GM20431 (cell line): ENCODE measurements around the gene TESK2.

Source experiments
- in situ Hi-C: fragments of 300-500 bp; cut with MseI, MboI; formaldehyde crosslinking; loops from one replicate; pipeline ENCODE4 v1.15.0; 2020; ENCODE audit warnings: low sequenced_read_pairs; ENCODE audit not compliant: unreplicated experiment

Gene TESK2

DNA sequence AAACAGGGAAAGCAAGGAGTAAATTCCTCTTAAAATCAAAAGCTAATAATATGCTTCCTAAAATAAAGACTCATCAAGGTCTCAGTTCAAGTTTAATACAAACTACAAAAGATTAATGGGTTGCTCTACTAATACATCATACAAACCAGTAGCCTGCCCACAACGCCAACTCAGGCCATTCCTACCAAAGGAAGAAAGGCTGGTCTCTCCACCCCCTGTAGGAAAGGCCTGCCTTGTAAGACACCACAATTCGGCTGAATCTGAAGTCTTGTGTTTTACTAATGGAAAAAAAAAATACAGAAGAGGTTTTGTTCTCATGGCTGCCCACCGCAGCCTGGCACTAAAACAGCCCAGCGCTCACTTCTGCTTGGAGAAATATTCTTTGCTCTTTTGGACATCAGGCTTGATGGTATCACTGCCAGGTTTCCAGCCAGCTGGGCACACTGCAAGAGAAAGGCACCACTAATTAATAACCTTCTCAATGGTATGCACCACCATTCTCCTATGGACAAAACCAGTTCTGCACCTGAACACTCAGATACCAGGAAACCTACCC lies 20.1 kb upstream of the TESK2 start:
- in situ Hi-C loops: no loop called here

DNA sequence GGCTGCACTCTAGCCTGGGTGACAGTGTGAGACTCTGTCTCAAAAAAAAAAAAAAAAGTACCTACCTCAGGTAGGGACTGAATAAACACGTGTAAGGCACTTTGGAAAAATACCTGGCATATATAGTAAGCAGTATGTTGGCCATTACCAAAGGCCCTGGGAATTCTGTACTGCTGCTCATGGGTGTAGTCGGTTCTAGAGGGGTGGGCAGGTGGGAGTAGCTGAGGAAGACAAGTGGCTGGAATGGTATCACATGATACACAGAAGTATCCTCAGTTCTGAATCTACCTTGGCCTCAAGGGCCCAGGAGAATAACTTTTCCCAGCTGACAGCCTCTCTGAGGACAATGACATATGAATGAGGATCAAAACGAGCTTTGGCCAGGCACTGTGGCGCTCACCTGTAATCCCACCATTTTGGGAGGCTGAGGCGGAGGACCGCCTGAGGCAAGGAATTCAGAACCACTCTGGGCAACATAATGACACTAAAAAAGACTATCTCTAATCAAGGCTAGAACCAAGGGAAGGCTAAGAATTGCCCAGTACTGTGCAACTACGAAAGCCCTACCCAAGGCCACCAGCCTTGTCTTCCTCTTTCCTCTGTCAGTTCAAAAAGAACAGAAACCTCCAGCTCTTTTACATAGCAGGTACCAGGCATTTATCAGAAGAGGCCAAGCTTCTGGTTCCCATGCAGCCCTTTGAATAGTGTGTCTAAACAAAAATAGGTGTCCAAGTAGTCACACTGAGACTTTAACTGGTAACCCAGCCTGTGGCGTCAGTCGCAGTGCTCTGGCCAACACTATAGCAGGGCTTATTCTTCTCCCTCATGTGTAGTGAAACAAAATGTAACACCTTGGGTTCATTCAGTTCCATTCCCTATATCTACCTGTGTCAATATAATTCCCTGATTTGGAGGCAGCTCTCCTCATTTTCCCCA lies 19.3 kb upstream of the TESK2 start:
- in situ Hi-C loops: no loop called here

DNA sequence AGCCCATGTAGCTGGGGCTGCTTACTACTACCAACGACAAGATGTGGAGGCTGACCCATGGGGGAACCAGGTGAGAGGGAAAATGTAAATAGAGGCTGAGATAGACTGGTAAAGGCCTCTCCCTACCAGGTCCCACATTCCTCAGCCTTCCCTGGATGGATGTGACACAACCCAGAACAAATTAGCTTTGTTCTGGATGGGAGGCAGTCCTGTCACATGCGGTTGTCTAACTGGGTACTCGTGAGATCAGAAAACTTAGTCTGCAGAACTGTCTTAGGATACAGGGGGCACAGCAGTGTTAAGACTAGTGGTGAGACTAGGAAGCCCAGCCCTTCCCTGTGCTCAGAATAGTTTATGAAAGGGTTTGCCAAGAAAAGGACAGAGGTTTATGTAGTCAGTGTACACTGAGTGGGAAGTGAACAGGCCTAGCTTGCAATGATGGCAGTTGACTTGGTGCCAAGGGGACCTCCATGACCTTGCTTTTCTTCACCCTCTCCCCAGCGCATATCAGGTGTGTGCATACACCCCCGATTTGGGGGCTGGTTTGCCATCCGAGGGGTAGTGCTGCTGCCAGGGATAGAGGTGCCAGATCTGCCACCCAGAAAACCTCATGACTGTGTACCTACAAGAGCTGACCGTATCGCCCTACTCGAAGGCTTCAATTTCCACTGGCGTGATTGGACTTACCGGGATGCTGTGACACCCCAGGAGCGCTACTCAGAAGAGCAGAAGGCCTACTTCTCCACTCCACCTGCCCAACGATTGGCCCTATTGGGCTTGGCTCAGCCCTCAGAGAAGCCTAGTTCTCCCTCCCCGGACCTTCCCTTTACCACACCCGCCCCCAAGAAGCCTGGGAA lies 17.6 kb upstream of the TESK2 start:
- in situ Hi-C loops: no loop called here

DNA sequence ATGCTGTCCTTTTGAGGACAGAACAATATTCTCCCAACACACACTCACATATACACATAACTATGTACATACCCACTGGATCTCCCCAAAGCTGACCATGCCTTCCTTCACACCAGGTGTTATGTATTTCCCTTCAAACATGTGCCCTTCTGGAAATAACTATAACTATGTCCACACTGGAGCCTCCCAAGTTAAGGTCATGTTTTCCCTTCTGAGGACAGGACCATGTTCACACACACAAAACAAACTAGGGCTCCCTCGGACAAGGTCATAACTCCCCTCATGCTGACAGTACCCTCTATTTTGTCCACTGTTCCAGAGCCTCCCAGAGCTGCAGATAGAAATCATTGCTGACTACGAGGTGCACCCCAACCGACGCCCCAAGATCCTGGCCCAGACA lies 16.9 kb upstream of the TESK2 start:
- in situ Hi-C loops: no loop called here

DNA sequence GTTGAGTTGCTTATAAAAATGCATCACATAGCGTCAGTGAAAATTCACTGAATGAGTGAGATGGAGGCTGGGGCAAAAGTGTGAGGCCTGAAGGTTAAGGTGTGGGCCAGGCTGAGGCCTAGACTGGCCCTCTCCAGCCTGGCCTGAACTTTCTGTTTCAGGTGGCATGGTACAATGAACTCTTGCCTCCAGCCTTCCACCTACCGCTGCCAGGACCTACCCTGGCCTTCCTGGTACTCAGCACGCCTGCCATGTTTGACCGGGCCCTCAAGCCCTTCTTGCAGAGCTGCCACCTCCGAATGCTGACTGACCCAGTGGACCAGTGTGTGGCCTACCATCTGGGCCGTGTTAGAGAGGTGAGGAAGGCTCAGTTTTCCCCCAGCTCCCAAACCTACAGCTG lies 16.2 kb upstream of the TESK2 start:
- in situ Hi-C loops: no loop called here

DNA sequence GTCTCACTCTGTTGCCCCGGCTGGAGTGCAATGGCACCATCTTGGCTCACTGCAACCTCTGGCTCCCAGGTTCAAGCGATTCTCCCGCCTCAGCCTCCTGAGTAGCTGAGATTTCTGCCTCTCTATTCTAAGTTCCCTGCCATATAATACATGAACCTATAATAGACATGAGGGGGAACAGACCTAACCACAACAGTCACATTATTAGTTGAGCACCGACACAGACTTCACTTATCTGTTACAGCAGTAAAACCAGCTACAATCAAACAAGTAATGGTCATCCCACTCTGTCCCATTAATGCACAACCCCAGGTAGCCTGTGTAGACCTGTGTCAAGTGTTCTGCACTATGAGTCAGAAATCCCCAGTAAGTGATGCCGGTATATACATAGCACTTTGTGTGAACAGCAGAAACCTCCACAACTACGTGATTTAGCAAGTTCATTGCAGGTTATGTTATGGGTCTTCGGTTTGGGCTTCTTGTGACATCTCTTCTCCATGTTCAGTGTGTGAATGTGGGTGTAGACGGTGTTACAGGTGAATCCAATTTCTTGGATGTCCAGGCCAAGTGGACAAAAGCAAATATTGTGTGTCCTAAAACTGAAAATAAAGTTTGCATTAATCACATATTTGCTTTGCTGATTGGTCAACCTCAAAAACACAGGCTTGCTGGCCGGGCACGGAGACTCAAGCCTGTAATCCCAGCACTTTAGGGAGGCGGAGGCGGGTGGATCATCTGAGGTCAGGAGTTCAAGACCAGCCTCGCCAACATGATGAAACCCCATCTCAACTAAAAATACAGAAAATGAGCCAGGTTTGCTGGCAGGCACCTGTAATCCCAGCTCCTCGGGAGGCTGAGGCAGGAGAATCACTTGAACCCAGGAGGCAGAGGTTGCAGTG lies 12.7 kb upstream of the TESK2 start:
- in situ Hi-C loops: loop anchor here (5.0 kb wide), 1 partner anchor 64 kb away; no protein-coding TSS in a partner anchor

DNA sequence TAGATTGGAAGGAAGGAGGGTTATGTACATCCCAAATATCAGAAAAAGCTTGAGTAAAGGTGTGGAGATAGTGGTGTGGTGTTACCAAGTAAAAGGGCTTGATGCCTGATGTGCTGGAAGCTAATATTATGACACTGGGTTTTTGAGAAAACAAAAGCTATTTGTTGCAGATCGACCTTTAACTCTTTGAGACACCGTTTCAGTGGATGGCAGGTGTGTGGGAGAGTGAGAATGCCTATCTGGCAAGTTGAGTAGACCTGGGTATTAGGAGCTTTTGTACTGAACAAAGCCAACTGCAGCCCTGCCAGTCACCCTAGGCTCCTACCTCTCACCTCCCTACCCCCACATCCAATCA lies 10.5 kb upstream of the TESK2 start:
- in situ Hi-C loops: loop anchor here (5.0 kb wide), 1 partner anchor 66 kb away; no protein-coding TSS in a partner anchor

DNA sequence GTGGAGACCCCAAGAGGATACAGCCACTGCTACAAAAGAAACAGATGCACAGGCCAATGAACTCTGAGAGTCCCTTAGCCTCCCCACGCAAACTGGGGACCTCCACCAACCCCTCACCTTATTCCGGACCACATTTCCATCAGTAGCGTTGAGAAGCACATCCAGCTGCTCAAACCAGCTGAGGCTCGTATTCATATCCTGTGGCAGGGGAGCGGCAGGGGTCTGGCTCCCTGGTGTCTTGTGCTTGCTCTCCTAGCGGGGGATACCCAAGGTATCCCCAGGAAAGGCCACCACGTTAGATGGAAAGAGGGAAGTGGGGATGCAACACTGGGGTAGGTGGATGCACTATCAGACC lies 8.4 kb upstream of the TESK2 start:
- in situ Hi-C loops: loop anchor here (10.0 to 25.0 kb wide), 2 partner anchors 145 to 487 kb away; partner anchors contain the start of genes HECTD3 and UROD

DNA sequence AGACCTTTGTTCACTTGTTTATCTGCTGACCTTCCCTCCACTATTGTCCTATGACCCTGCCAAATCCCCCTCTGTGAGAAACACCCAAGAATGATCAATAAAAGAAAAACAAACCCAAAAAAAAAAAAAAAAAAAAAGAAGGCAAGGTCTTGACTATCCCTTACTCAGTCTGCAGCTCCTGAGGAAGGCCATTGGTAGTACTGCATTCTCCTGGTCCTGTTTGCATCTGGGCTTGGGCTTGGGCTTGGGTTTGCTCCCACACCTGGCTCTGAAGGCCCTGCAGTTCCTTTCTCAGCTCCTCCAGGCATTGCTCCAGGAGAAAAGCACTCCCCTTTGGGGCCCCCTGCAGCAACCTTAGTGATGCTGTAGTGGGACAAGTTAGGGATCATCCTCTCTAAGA lies 7.3 kb upstream of the TESK2 start:
- in situ Hi-C loops: loop anchor here (10.0 to 25.0 kb wide), 2 partner anchors 143 to 486 kb away; partner anchors contain the start of genes HECTD3 and UROD

DNA sequence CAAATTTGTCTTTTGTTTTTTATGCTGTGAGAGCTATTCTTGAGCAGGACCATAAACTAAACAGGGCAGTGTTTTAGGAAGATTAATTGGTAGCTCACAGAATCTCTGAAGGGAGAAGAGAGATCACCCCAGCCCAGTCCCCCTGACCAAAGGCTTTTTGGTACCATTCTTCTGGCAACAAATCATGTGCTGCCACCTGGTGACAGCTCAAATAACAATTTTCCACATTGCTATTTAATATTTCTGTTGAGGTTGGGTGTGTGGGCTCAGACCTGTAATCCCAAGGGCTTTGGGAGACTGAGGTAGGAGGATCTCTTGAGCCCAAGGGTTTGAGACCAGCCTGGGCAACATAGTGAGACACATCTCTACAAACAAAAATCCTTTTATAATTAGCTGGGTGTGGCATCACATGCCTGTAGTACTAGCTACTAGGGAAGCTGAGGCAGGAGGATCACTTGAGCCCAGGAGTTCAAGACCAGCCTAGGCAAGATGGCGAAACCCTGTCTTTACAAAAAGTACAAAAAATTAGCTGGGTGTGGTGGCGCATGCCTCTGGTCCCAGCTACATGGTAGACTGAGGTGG lies 2.2 kb upstream of the TESK2 start:
- in situ Hi-C loops: loop anchor here (10.0 to 25.0 kb wide), 2 partner anchors 138 to 481 kb away; partner anchors contain the start of genes HECTD3 and UROD

DNA sequence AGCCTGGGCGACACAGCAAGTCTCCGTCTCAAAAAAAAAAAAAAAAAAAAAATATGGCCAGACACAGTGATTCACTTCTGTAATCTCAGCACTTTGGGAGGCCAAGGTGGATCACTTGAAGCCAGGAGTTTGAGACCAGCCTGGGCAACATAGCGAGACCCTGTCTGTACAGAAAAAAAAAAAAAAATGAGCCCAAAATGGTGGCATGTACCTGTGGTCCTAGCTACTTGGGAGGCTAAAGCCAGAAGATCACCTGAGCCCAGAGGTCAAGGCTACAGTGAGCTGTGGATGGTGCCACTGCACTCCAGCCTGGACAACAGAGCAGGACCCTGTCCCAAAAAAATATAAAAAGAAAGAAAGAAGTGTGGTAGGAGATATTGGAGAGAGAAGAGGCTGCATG lies 1.7 kb upstream of the TESK2 start:
- in situ Hi-C loops: loop anchor here (10.0 to 25.0 kb wide), 2 partner anchors 138 to 480 kb away; partner anchors contain the start of genes HECTD3 and UROD

DNA sequence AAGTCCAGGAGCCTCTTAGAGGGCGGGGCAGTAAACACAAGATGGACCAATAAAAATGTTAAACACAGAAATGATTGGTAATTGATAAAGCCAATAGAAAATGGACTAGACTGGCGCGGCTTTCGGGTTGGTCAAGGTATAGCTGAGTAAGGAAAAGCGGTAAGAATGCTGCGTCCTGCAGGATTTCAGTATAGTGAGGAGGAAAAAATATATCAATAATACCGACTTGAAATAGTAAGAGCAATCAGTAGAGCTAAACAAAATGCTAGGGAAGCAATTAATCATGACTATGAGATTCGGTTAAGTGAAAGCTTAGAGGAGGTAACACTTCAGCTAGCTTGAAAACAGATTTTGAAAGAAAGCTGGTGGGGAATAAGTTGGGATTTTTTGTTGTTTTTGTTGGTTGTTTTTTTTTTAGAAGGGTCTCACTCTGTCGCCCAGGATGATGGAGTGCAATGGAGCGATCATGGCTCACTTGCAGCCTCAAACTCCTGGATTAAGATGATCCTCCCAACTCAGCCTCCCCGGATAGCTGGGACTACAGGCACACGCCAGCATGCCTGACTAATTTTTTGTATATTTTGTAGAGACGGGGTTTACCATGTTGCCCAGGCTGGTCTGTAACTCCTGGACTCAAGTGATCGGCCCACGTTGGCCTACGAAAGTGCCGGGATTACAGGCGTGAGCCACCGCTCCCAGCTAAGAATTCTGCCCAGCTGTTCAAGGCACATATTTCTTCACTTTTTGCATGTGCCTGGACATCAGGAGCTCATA lies 711 bp upstream of the TESK2 start:
- in situ Hi-C loops: loop anchor here (10.0 to 25.0 kb wide), 2 partner anchors 137 to 479 kb away; partner anchors contain the start of genes HECTD3 and UROD

DNA sequence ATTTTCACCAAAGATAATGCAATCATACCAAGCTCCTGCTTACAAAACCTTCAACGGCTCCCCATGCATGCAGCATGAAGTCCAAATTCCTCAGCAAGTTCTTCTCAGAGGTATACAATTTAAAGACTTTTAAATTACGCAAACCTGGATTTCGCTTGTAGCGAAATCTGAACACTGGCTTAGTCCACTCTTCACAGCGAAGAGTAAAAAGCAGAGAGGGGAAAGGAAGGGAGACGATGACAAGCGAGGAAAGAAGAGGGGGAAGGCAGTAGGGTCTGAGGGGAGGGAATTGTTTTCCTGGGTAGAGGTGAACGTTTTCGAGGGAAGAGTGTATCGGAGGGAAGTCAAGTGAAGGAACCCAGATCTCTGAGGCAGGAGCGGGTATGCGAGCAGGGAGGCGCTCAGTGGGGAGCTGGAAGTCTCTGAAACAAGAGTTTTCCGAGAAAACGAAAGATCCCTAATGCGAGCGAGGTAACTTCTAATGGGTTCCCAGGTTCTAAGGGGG lies 790 bp downstream of the TESK2 start:
- in situ Hi-C loops: loop anchor here (10.0 to 25.0 kb wide), 2 partner anchors 135 to 478 kb away; partner anchors contain the start of genes HECTD3 and UROD

DNA sequence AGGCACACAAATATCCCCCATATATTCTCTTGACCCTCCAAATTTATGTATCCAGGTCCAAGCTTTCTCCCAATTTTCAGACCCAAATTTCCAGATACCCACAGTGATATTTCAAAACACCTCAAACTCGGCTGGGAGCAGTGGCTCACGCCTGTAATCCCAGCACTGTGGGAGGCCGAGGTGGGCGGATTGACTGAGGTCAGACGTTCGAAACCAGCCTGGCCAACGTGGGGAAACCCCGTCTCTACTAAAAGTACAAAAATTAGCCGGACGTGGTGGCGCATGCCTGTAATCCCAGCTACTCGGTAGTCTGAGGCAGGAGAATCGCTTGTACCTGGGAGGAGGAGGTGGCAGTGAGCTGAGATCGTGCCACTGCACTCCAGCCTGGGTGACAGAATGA lies 1.6 kb downstream of the TESK2 start:
- in situ Hi-C loops: loop anchor here (25.0 kb wide), 1 partner anchor 477 kb away; the partner anchor contains the start of genes HECTD3 and UROD

DNA sequence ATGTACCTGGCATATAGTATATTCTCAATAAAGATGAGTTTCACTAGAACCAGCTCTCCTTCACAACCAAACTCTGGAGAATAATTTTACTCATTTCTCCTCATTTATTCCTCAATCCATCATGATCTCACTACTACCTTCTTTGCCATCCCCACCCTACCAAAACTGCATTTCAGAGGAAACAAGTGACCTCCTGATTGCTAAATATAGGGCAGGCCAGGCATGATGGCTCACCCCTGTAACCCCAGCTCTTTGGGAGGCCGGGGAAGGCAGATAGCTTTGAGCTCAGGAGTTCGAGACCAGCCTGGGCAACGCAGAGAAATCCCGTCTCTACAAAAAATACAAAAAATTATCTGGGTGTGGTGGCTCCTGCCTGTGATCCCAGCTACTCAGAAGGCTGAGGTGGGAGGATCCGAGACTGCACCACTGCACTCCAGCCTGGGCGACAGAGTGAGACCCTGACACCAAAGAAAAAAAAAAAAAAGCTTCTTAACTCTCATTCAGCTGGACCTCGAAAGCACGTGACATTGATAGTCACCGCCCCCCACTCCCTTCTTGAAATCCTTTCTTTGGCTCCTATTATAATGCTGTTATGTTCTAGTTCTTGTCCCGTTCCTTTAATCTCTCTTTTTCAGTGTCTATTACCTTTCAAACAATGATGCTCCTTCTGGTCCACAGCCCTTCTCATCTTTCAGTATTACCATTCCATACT lies 2.1 kb downstream of the TESK2 start:
- in situ Hi-C loops: loop anchor here (25.0 kb wide), 1 partner anchor 477 kb away; the partner anchor contains the start of genes HECTD3 and UROD

DNA sequence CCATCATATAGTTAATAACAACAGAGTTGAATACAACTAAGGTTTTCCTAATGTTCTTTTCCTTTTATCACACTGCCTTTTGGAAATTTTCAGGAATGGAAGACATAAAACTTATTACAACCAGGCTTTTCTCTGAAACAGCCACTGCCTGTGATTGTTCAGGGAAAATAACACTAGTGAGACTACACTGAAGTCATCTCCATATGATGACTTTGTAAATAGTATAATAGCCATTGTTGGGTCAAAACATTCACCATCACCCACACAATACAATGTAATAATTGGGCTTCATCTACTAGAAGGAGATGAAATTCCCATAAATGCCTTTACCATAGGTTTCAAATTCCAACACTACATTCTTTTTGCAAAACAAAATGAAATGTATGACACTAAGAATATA lies 5.0 kb downstream of the TESK2 start:
- in situ Hi-C loops: loop anchor here (25.0 kb wide), 1 partner anchor 474 kb away; the partner anchor contains the start of genes HECTD3 and UROD
